SIG-M5 (cell line): Measurements from ENCODE around the gene TAPBP.

Experiments
- DNase-seq: peaks from one replicate; lab custom pipeline; 2025; lab: John Stamatoyannopoulos, UW

The TAPBP gene

DNA sequence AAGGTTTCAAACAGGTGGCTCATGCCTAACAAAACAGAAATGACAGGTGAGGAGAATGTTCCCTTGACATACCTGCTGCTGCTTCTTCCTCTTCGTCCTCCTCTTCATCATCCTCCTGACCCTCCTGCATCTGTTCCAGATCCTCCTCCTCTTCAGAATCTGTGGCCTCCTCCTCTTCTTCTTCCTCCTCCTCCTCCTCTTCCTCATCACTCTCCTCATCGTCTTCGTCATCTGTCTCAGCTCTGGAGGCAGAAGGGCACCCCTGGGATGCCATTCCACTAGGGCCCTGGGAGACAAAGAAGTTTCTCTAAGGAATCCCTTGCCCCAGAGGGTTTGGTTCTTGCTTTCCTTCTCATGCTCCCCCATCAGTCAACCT is 6.0 kb upstream of the TAPBP start:
- DNase-seq = no peak

DNA sequence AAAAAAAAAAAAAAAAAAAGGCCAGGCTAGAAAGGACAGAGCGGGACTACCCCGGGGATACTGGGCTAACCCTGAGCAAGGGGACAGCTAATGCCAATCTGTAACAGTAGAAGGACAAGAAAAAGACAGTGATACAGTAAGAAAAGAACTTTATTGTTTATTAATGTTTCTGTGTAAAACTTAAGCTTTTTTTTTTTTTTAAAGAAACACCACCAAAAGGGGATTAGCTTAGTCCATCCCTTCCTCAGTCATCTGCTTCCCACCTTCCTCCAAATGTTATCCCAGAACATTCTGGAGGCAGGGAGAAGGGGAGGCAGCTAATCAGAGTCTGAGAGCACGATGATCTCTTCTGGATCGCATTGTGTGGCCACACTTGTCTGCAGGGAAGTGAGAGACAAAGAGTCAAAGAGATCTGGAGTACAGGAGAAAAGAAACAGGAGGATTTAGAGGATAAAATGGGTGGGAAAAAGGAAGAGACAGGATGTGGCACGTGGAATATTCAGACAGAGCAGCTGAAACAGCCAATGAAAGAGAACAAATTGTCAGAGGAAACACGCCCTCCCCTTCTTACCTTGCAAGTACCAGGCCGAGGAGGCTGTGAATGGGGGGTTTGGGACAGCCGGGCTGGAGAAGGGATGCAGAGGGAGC is 4.7 kb upstream of the TAPBP start:
- no peak for DNase-seq

DNA sequence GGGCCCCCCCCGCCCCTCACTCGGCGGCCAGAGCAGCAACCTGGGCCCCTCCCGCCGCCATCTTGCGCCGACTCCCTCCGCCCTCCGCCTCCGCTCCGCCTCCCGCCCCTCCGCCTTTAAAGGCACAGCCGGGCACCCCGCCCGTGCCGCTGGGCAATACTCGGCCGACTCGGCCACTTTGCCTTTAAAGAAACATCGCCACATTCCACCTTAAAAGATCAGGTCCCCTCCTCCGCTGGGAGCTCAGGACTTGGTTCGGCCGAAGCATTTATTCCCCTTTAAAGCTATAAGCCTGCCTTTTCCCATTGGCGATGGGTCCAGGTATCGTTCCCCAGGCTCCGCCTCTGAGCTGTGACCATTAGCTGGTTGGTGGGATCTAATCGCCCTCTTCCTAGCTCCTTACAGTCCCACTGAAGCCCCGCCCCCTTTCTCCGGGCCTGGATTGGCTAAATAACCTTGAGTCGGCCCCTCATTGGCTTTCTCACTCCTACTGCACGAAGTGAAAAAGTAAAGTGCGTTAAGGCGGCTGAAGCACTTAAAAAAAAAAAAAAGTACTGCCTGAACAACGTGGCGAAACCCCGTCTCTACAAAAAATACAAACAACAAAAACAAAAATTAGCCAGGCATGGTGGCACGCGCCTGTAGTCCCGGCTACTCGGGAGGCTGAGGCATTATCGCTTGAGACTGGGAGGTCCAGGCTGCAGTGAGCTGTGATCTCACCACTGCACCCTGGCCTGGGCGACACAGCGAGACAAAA is 4.0 kb upstream of the TAPBP start, which contains the start of gene ZBTB22:
ZBTB22 (minus strand) TSS at position 76 of the 757 bp plus-strand sequence. CDS start 828 bp downstream, outside the sequence.
- peak; percentile 77 for DNase-seq

DNA sequence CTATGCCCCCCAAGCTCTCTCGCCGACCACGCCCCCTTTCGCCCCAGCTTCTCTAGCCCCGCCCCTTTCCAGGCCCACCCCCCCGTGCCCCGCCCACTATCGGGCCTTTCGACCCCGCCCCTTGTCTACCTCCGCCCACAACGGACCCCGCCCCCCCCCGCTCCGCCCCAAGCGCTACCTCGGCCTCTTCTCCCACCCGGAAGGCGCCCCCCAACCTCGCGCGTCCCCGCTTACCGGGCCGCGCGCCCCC is 3.5 kb upstream of the TAPBP start:
- DNase-seq = no peak

DNA sequence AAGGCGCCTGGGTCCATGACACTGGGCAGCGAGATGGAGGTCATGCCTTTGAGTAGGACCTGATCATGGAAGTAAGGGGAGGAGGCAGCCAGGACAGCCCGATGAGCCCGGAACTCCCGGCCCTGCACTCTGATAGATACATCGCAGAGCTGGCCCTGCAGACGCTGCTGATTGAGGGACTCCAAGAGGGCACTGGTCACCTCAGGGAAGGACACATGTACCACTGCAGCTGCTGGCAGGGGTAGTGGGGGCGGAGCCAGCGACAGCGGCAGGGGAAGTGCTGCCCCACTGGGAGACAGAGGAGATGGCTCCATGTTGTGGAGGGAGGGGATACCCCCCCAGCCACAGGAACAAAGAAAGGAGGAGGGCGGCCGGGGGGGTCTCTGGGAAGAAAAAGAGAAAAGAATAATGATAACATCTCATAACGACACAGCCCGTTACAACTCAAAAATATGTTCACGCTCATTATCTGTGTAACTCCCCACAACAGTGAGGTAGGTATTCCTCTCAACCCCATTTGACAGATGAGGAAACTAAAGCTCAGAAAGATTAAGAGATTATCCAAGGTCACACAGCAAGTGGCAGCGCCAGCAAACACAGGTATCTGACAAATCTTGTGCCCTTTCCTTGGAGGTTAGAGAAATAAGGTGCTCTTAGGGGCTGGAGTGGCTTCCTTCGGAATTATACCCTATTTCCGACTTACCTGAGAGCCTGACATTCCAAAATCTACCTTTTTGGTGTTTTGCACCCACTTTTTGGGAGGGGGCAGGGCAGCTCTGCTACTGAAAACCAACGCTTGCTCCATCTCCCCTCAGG is 2.9 kb upstream of the TAPBP start:
- no peak for DNase-seq

DNA sequence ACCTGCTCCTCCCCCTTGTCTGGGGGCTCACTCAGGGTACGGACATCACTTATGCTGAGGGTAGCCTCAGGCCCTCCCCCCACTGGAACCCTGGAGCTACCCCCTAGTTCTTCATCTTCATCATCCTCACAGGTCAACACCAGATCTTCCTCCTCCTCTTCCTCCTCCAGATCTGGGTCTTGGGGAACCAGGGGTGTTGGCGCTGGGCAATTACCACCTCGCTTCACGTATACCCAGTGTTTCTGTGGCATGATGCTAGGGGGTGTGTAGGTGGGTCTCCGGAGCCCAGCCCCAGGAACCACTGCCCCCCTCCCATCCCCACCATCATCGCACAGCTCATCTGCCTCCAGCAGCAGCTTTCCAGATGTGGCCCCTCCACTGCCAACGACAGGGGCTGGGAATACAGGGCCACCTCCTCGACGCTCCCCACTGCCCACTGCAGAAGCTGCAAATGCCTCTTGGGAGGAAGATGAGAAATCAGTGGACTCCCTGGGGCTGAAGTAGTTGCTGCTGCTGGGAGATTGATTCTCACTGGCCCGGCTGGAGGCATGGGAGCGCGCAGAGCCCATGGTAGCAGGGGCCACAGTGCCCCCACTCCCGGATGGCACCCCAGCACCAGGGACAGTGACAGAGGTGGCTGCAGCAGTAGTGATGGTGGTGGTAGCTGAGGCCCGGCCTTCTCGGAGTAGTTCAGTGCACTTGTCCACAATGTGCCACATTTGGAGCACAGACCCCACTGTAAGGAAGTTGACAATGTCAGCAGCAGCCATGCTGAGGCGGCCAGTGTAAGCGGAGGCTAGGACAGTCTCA is 2.1 kb upstream of the TAPBP start:
- no peak for DNase-seq

DNA sequence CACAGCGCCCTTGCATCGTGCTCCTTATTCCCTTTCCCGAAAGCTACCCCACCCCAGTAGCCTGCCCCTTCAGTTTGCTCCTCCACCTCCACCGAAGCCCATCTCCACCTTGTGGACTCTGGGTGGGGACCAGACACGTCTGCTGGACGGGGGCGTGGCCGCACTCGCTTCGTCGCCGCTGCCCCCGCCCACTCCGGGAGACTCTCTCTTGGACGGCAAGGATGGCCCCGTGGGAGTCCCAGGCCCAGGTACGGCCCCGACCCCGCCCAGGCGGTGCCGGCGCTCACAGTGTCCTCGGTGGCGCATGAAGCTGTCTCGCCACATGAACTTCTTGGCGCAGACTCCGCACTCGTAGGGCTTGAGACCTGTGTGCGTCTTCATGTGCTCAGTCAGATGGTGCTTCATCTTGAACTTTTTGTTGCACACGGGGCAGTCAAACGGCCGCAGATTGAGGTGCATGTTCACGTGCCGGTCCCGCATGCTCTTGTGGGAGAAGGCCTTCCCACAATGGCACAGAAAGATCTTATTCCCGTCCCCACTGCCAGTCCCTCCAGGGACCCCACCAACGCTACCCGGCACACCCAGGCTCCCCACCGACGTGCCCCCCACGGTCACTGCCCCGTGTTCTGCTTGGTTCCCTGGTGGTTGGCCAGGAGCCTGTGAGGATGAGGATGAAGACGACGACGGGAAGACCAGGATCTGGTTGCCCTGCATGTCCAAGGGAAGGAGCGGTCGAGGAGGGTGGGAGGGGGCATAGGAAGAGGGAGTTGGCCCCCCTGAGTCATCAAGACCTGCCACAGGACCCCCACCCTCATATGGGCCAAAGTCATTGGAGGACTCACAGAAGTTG is 1.3 kb upstream of the TAPBP start:
- no peak for DNase-seq

DNA sequence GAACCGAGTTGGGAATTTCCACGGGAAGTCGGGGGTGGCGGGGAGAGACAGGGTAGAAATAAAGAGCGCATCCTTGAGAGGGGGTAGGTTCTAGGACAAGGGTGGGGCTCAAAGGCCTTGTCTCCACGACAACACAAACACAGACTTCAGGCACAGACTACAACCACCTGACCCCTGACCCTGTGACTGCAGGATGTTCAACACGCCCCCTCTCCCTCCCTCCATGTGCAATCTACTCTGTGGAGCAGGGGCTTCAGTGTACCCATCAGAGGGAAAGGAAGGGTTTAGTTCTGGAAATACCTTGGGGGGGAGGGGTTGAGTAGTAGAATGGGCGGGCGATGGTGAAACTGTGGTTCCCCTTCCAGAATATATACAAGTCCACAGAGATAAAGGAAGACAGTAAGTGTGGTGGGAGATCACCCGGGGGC is 651 bp upstream of the TAPBP start:
- no peak for DNase-seq

DNA sequence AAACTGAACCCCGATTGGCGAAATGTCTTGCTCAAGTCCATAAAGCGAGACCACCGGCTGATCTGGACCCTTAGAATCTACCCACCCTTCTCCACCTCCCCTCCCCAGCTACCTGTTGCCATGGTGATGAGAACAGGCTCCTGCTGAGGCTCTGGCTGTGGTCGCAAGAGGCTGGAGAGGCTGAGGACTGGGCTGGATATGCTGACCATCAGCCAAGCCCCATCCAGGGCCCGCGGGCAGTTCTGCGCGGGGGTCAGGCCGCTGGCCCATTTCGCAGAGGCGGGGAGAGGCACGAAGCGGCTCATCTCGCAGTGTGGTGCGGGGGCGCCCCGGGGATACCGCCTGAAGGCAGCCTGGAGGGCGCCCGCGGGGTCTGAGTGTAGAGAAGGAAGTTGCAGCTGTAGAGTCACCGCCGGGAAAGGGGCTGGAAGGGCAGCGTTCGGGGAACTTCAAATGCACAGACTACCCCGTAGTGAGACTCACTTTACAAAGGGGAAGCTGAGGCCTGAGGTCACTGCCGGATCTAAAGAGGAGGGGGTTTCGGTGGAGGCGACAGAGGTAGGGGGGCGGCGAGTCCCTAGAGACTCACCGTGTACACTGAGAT is 671 bp downstream of the TAPBP start:
- DNase-seq = no peak

DNA sequence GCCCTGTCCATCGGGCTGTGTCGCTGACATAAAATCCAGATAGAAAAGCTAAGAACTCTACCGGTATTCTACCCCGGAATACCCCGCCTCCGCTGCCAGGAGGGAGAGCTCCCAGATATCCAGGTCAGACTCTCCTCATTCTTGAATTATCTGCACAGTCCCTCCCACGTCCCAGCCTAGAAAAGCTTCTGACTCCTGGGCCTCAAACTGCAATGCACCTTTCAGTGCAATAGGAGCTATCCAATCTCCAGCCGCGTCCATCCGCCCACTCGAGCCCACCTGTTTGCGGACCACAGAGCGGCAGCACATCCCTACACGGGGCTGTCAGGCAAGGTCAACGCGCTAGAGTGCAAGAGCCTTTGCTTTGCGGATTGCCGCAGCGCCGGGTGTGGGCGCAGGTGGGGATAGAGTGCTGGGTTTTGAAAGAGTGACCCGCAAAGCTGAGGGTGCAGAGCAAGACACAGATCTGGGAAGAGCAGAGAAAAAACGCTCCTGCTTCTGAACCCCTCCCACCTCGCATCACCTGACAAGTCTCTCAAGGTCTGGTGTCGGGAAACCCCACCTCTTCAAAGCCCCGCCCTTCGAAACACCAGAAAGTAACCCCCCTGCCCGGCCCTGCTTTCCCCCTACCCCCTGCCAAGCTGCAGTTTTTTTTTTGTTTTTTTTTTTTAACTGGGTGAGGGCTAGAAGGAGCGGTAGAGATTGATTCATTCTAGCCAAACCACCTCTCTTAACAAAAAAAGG is 1.3 kb downstream of the TAPBP start:
- DNase-seq = no peak

DNA sequence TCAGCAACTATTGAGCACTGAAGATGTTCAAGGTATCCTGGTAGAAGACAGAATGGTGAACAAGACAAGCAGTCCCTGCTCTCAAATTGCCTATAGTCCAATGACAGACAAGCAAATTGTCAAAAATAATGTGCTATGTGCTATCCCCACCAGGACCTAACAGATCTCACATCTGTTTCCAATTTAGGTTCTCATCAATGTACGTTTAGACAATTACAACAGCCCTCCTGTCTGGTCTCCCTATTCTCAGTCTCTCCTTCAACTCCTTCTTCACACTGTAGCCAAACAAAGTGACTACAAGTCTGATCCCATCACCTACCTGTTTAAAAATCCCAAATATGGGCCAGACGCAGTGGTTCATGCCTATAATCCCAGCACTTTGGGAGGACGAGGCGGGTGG is 7.5 kb downstream of the TAPBP start:
- no peak for DNase-seq

DNA sequence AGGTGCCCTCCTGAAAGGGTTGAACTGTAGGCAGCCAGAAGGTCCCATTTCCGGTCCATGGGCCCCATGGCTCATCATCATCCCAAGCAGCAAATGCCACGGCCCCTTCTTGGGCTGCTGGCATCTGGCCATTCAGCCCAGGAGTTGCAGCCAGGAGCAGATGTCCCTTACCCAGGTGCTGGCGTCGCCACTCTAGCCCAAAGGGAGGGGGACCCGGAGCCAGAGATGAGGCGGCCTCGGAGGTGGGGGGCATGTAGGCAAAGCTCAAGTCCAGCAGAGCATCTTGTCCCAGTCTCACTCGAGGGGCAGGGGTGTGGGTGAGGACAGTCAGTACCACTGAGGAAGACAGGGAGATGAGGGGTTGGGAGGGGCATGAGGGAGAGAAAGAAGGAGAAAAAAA is 8.8 kb downstream of the TAPBP start:
- DNase-seq = no peak

DNA sequence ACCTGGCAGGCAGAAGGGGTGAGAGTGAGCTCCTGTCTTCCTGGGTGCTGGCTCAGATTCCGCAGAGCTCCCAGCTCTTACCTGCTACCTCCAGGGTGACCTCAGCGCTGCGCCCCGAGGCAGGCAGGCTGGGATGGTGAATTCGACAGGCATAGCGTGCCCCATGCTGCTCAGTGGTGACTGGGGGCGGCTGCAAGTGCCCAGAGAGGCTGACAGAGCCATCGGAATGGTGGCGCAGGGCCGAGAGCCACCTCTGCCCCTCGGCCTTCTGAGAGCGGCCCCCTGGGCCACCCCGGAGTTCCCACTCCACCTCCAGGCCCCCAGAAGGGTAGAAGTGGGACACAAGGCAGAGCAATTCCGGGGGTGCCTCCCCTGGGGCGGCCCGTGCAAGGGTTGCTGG is 9.7 kb downstream of the TAPBP start:
- DNase-seq = no peak

DNA sequence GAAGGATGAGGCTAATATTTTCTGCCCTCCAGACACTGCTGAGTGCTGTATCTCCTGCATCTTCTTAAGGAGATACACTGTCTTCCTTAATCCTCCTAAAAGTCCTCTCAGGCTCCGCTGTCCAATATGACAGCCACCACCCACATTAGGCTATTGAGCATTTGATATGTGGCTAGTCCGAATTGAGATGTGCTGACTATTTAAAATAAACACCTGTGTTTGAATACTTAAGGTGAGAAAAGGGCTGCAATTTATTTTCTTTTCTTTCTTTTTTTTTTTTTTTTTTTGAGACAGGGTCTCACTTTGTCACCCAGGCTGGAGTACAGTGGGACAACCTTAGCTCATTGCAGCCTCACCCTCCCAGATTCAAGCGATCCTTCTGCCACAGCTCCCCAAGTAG is 12.0 kb downstream of the TAPBP start:
- DNase-seq = no peak

DNA sequence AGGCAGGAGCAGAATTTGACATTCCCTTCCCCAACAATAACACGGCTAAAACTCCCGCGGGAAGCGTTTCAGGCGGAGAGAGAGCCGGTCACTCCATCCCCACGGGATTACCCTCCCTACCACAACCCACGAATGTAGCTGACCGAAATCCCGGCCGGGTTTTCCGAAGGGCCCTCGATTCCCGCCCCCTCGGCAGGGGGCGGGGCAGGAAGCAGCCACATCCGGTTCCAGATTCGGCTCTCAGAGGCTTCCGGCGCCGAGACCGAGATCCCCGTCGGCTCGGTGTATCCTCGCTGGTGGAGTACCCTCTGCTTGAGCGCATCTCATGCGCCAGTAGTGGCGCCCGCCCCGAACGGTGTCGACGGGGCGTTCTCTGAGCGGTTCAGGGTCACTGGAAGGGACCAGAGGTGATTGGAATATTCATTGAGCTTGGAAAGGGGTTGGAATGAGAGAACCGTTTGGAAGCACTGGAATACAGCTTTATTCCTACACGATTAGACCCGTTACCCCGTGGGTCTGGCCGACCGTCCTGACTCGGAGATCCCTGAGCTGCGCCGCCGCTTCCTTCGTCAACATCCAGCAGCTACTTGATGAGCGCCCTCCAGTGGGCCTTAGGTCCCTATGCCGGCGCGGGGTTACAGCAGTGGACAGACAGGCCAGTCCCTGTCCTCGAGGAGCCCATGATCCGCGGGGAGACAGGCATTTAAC is 14.5 kb downstream of the TAPBP start:
- DNase-seq = peak; percentile 62

DNA sequence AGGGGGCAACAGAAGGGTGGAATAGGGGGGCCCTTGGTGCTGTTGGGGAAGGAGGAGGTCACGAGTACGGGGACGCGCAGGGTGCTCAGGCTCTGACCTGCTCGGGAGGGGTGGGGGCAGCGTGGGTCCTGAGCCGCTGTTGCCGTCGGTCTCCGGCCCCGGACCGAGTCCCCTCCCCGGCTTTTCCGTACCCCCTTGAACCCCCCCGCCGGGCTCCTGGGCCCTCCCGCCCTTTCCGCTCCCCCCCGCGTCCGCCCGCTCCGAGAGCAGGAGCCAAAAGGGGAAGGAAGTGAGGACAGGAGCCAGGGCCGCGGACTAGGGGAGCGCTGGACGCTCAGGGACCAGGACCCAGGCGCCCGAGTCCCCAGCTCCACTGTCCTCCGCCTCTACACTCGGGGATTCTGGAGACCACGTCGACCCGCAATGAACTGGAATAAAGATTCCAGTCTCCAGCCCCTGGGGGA is 15.1 kb downstream of the TAPBP start, which contains the start of gene RGL2:
RGL2 (minus strand) TSS at position 170 of the 464 bp plus-strand sequence. CDS start 332 bp downstream, outside the sequence.
- no peak for DNase-seq

DNA sequence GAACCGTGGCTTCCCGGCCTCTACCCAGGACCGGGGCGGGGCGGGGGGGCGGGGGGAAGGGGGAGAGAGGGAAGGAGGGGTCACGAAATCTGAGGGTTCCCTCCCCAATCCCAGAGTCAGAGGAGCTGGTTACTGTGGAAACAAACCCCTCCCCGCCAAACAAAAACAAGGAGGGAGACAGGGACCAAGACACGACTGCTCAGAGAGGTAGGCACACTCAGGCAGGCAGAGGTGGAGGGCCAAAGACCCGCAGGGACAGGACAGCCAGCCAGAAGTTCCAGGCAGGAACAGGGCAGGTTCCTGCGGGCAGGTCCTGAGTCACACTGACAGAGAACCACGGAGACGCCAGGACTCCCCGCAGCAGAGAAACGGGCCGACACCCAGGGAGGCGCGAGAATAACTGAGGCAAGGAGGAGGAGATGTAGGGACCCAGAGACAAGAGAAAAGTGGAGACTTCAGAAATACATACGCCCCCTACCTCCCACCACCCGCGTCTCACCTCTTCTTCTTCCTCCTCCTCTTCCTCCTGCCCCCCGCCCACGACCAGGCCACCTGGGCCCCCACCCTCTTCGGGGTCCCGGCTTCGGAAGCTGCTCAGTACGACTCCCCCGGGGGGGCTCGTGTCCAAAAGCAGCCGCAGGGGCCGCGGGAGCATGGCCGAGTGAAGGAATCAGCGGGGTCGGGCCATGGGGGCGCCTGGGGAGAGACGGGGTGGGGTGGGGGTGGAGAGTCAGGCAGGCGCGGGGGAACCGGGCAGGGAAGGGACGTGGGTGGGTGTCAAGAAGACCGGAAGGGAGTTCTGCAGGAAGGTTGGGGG is 15.7 kb downstream of the TAPBP start:
- peak; percentile 45 for DNase-seq

DNA sequence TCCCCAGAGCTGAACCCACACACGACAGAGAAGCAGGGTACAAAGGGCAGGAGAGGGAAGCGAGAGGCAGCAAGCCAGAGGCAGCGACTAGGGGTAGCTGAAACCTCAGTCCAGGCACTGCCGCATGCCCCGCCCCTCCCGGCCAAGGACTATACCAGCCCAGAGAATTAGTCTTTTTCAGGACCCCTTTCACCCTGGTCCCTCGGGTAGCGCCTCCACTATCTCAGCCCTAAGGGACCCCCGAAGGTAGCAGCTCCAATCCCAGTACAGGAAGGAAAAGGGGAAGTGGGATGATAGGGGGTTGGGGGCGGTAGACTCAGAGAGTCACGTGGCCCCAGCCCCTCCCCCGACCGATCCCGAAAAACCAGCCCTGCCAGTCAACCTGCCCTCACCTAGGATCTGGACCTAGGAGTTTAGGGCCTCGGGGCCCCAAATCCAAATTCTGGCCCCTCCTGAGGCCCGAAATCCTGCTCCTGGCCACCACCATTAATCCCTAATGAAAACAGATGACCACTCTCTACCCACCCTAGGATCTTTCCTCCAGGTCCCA is 16.4 kb downstream of the TAPBP start:
- DNase-seq = no peak
